NB4 (cell line): ENCODE data around the gene KCNJ10.

Experiments
- DNase-seq: peaks from one replicate; pipeline ENCODE4 v3.0.0; 2010; ENCODE audit warnings: low read depth
- H3K4me3 ChIP-seq: one replicate; pipeline ENCODE4 v1.5.1; 2011; ENCODE audit warnings: mild to moderate bottlenecking, low read depth, low read length, moderate library complexity
- CTCF ChIP-seq: IDR thresholded peaks from one replicate; pipeline ENCODE4 v1.5.1; 2012; ENCODE audit warnings: low read depth, low read length
- MAX ChIP-seq: IDR thresholded peaks from 2 replicates; pipeline ENCODE4 v1.6.1; 2011; ENCODE audit warnings: low read depth, low read length
- MYC ChIP-seq: IDR thresholded peaks from 2 replicates; pipeline ENCODE4 v1.6.1; 2011; ENCODE audit warnings: low read depth, low read length
- POLR2A ChIP-seq: IDR thresholded peaks from 2 replicates; pipeline ENCODE4 v1.6.1; 2011; ENCODE audit warnings: mild to moderate bottlenecking; ENCODE audit not compliant: insufficient read length; ENCODE audit errors: extremely low read depth

Gene KCNJ10

GRCh38 chr1:160043543-160043942 lies 26.4 kb downstream of the KCNJ10 start:
- no peak for DNase-seq
- H3K4me3 ChIP-seq = no peak overlapping the region
- TF ChIP-seq MAX (no peak), MYC (no peak), POLR2A (no peak)

GRCh38 chr1:160040476-160040875 lies 29.5 kb downstream of the KCNJ10 start:
- DNase-seq = no peak
- TF ChIP-seq POLR2A (no peak), CTCF (no peak), MYC (no peak), MAX (no peak)
- H3K4me3 ChIP-seq = no peak overlapping the region

- peak overlapping the region; percentile 79 for H3K4me3 ChIP-seq
- no peak for TF ChIP-seq MAX
- no peak for TF ChIP-seq MYC
- no peak for TF ChIP-seq POLR2A
- no peak for TF ChIP-seq CTCF
- peak; percentile 44 for DNase-seq
Observed at GRCh38 chr1:160032165-160032820, 37.7 kb downstream of the KCNJ10 start.

GRCh38 chr1:160031365-160032164 lies 38.4 kb downstream of the KCNJ10 start, which contains the start of gene PIGM:
Gene PIGM, minus strand, starts transcription at chr1:160031990. Its CDS starts 251 bp downstream, at chr1:160031739.
- DNase-seq = peak; percentile 95
- TF ChIP-seq MYC (no peak; the same call in 1 of the 2 replicates), MAX (peak; percentile 31; the same call in 1 of the 2 replicates), POLR2A (peak; percentile 72), CTCF (no peak)
- peak within 1 kb of the TSS; percentile 79 for H3K4me3 ChIP-seq

- no peak for TF ChIP-seq POLR2A
- no peak for TF ChIP-seq MAX
- TF ChIP-seq CTCF = no peak
- TF ChIP-seq MYC = no peak
- peak; percentile 37 for DNase-seq
- H3K4me3 ChIP-seq = peak overlapping the region; percentile 79
Observed at GRCh38 chr1:160030657-160031364, 39.1 kb downstream of the KCNJ10 start.
